BE2C (cell line): ENCODE data around the gene MCFD2.

Experiments
- DNase-seq: peaks from one replicate; pipeline ENCODE4 v3.0.0-alpha.2; 2020
- H3K27me3 ChIP-seq: fragments of 250-450 bp; sonication (Bioruptor Pico); 2 replicates; pipeline ENCODE4 v1.5.1; 2020; ENCODE audit warnings: mild to moderate bottlenecking
- H3K36me3 ChIP-seq: fragments of 250-450 bp; sonication (Bioruptor Pico); 2 replicates; pipeline ENCODE4 v1.5.1; 2020; ENCODE audit warnings: mild to moderate bottlenecking
- H3K4me1 ChIP-seq: fragments of 250-450 bp; sonication (Bioruptor Pico); 2 replicates; pipeline ENCODE4 v1.5.1; 2020
- H3K4me3 ChIP-seq: 2 replicates; pipeline ENCODE4 v1.5.1; 2011; ENCODE audit warnings: low read depth, low read length
- H3K9me3 ChIP-seq: fragments of 250-450 bp; sonication (Bioruptor Pico); 2 replicates; pipeline ENCODE4 v1.5.1; 2020
- TF ChIP-seq, protein P1 (sequence below): IDR thresholded peaks from 2 replicates; pipeline ENCODE4 v1.5.1; 2012; ENCODE audit warnings: mild to moderate bottlenecking, low read depth, low read length

MCFD2 gene

DNA sequence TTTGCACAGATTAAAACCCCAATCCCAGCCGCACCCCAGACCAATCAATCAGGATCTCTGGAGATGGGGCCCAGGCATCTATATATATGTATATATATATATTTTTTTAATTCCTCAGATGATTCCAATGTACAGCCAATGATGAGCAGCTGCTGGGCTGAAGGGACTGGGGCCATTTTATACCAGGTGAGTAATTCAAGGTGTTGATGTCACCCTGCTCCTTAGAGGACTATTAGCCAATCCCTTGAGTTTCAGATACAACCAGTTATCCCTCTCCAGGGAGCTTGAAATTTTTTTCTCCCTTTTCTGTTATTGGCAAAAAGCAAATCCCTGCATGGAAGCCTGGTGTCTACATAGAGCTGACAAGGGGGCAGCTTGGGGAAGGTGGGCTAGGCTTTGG, 59.8 kb downstream of the MCFD2 start:
- H3K4me3 ChIP-seq: no peak overlapping the region
- H3K36me3 ChIP-seq: no peaks in the 10 kb centered on the region
- H3K4me1 ChIP-seq: no peaks in the 10 kb centered on the region

DNA sequence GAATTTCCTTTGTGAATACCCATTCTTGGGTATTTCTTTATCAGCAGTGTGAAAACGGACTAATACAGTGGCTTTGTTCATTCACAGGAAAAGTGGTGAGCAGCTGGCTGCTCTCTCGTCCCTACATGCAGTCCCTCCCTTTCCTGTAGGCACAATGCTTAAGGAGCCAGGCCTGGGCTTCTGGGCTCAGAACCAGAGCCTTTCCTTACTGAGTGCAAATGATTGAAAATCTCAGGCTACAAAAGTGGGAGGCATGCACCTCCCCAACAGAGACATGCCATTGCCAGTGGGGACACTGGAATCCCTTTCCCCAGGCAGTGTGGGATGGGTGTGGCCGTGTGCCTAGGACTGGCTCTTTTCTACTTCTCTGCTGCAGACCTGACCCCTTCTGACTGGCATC, 61.3 kb downstream of the MCFD2 start:
- DNase-seq: no peak
- no peaks in the 10 kb centered on the region for H3K36me3 ChIP-seq

More for the DNA sequence above, 59.8 kb downstream of the MCFD2 start:
- Histone ChIP-seq H3K9me3 (no peaks in the 10 kb centered on the region), H3K27me3 (no peaks in the 10 kb centered on the region)
- DNase-seq: no peak
- TF ChIP-seq, protein P1, sequence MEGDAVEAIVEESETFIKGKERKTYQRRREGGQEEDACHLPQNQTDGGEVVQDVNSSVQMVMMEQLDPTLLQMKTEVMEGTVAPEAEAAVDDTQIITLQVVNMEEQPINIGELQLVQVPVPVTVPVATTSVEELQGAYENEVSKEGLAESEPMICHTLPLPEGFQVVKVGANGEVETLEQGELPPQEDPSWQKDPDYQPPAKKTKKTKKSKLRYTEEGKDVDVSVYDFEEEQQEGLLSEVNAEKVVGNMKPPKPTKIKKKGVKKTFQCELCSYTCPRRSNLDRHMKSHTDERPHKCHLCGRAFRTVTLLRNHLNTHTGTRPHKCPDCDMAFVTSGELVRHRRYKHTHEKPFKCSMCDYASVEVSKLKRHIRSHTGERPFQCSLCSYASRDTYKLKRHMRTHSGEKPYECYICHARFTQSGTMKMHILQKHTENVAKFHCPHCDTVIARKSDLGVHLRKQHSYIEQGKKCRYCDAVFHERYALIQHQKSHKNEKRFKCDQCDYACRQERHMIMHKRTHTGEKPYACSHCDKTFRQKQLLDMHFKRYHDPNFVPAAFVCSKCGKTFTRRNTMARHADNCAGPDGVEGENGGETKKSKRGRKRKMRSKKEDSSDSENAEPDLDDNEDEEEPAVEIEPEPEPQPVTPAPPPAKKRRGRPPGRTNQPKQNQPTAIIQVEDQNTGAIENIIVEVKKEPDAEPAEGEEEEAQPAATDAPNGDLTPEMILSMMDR: no peak

DNA sequence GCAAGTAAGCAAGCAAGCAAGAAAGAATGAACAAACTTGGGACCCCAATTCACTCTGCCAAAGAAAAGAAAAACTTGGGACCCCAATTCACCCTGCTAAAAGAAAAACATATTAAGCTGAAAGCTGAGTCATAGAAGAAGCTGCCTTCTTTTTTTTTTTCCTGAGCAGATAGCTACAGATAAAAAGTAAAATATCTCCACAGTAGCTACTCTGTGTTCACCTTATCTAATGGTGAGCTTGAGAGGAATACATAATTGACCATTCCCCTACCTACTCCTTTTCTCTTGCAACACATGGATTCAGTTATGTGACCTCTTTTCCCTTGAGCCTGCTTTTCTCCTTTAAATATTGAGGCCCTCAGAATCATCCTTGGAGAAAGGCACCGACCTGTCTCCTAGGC, 63.0 kb downstream of the MCFD2 start:
- DNase-seq: no peak
- peaks cover 25% of the 10 kb centered on the region for H3K4me1 ChIP-seq

More for the DNA sequence above, 61.3 kb downstream of the MCFD2 start:
- H3K27me3 ChIP-seq: no peaks in the 10 kb centered on the region
- H3K9me3 ChIP-seq: no peaks in the 10 kb centered on the region
- peaks cover 8% of the 10 kb centered on the region for H3K4me1 ChIP-seq
- TF ChIP-seq, protein P1: no peak
- no peak overlapping the region for H3K4me3 ChIP-seq

DNA sequence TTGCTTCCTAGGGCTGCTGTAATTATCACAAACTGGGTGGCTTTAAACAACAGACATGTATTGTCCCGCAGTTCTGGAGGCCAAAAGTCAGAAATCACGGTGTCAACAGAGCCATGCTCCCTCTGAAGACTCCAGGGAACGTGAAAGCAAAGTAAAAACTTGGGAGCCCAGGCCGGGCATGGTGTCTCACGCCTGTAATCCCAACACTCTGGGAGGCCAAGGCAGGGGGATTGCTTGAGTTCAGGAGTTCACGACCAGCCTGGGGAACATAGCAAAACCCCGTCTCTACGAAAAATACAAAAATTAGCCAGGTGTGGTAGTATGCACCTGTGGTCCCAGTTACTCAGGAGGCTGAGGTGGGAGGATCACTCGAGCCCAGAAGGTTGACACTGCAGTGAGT, 63.5 kb downstream of the MCFD2 start:
- no peaks in the 10 kb centered on the region for H3K36me3 ChIP-seq
- DNase-seq: no peak
- peaks cover 27% of the 10 kb centered on the region for H3K4me1 ChIP-seq
- TF ChIP-seq, protein P1: no peak
- no peaks in the 10 kb centered on the region for H3K27me3 ChIP-seq
- no peak overlapping the region for H3K4me3 ChIP-seq
- no peaks in the 10 kb centered on the region for H3K9me3 ChIP-seq

More for the DNA sequence above, 63.0 kb downstream of the MCFD2 start:
- Histone ChIP-seq H3K36me3 (no peaks in the 10 kb centered on the region), H3K27me3 (no peaks in the 10 kb centered on the region), H3K9me3 (no peaks in the 10 kb centered on the region), H3K4me3 (no peak overlapping the region)
- TF ChIP-seq, protein P1: no peak
